Activated CD8-positive, alpha-beta memory T cell treated with anti-CD3 and anti-CD28 coated beads for 36 hours (primary cell): ENCODE data around the gene TSPAN16. TPM values are rescaled to one million over a fixed set of nuclear protein-coding genes. Genes with fewer than 3 reads are reported as not detected.

Experiments used
- CTCF ChIA-PET: fragments of 350-600 bp; sonication (Branson Sonifier 250); formaldehyde crosslinking; loops from one replicate; lab custom pipeline; 2021; ENCODE audit warnings: antibody characterized with exemption; lab: Charles Lee
- POLR2A ChIA-PET: fragments of 350-600 bp; sonication (Branson Sonifier 250); formaldehyde crosslinking; loops from one replicate; lab custom pipeline; 2021; ENCODE audit warnings: antibody characterized with exemption; lab: Charles Lee
- total RNA-seq, 2 experiments: library from RNA; stranded (reverse); gene quantifications; one replicate each; pipeline ENCODE4 v1.2.3, GENCODE V29; 2021

TSPAN16 gene
- total RNA-seq, 2 experiments from 2014 or later: not detected

DNA sequence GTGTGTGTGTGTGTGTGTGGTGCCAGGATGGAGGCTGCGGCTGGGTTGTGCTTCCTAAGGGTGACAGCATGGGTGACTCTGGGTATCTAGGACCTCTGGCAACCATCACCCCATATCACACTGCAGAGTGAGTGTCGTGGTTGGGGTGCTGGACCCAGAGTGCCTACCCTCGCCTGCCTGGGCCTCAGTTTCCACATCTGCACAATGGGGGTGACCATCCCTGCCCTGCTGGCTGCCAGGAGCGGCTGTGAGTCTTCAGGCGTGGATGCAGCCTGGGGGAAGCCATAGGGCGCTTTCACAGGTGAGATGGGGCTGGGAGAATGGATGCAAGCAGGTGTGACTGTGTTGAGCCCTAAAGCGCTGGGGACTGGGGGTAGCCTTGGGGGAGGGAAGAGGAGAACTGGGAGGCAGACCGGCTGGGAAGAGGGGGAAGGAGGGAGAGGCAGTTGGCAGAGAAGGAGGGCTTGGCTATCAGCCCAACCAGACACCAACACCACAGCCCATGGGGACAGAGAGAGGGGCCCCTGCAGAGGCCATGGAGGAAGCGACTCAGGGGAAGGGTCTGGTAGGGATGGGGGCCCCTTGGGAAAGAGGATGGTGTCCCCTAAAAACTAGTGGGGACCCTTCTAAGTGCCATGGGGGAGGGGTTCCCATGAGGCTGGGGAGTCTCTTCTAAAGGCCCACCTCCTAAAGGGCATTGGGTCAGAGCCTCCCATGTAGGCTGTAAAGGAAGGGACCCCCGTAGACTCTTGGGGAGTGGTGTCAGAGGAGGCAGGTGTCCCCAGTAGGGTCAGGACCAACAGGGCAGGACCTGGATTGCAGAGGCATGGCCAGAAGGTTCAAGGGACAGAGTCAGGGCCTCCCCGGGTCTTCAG lies 61.0 kb downstream of the TSPAN16 start:
- ChIA-PET POLR2A (no interaction called here), CTCF (no interaction called here)

DNA sequence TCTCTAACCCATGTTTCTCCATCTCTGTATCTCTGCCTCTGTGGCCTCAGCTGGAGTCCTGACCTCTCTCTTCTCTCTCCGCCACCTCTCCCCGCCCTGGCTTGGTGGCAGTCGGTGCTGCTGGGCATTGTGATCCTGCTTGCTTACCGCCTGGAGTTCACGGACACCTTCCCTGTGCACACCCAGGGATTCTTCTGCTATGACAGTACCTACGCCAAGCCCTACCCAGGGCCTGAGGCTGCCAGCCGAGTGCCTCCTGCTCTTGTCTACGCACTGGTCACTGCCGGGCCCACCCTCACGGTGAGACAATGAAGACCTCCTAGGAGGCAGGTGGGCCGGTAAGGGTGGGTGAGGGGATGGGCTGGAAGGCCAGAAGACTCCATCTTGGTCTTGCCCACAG lies 63.5 kb downstream of the TSPAN16 start:
- POLR2A ChIA-PET: no interaction called here
- CTCF ChIA-PET: no interaction called here

DNA sequence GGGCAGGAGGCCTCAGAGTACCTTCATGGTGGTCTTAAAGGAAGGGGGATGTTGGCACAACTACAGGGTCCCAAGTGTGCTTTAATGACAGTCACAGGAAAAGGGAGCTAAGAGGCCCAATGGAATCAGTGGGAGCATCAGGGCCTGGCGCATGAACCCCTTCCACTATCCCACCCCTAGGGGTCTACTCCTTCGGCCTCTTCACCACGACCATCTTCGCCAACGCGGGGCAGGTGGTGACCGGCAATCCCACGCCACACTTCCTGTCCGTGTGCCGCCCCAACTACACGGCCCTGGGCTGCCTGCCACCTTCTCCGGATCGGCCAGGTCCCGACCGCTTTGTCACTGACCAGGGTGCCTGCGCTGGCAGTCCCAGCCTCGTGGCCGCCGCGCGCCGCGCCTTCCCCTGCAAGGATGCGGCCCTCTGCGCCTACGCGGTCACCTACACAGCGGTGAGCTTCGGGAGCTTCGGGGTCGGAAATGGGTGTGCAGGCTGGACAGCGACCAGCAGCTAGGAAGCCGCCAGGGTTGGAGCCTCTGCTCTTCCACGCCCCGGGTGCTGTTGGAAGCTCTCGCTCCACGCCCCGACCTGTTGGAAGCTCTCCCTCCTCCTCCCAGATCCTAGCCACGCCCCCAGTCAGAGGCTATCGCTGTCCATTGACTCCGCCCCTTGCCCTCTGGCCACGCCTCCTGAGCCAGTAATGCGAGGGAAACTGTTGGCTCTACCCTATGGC lies 65.2 kb downstream of the TSPAN16 start:
- ChIA-PET CTCF (interaction anchor here (1.7 kb wide), 1 partner anchor 73 kb away, joined by 4 read pairs; the partner anchor contains the start of gene ODAD3), POLR2A (no interaction called here)

DNA sequence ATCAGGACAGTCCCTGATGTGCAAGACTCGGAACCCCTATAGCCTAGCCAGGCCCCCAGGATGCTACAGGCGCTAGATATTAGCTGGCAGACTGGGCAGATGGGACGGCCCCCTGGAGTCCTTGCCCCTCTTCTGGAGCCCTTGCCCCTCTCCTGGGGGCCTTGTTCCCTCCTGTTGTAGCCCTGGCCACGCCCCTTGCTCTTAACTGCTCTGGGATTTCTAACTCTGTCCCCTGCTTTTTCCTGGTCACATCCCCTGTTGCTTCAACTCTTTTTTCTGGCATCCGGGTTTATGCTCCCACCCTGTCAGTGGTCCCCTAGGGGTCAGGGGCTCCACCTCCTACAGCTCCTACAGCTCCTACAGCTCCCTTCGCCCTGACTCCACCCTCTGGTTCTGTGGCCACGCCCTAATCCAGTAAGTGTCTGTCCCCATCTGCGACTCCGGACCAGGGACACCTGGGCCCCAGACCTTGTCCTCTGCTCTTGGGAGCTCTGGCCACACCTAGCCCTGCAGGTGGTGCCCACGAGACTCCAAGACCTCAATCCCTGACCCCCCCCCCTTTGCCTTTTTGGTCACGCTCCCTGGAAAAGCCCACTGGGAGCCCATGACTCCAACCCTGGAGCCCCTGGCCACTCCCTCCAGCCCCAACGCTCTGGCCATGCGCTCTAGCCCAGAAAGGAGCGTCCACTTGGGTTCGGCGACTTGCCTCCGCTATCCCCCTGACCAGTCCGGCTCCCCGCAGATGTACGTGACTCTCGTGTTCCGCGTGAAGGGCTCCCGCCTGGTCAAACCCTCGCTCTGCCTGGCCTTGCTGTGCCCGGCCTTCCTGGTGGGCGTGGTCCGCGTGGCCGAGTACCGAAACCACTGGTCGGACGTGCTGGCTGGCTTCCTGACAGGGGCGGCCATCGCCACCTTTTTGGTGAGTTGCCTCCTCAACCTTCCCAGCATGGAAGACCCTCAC lies 66.1 kb downstream of the TSPAN16 start:
- POLR2A ChIA-PET: no interaction called here
- CTCF ChIA-PET: interaction anchor here (1.7 kb wide), 1 partner anchor 72 kb away, joined by 4 read pairs; the partner anchor contains the start of gene ODAD3

DNA sequence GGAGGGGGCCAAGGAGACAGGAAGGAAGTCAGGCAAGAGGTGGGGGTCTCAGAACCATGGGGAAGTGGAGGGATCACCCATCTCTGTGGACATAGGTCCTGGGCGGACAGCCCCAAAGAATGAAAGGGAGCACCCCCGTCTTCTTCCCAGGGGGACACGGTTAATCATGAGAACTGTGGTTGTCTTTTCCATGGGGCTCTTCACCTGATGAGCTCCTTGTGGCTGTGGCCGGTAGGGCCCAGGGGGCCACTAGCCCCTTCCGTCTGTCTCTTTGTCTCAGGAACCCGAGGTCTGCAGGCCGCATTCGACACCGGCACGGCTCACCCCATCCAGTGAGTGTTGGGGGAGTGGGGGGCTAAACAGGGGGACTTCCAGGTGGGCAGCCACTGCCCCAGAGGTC lies 67.9 kb downstream of the TSPAN16 start:
- CTCF ChIA-PET: no interaction called here
- POLR2A ChIA-PET: no interaction called here

DNA sequence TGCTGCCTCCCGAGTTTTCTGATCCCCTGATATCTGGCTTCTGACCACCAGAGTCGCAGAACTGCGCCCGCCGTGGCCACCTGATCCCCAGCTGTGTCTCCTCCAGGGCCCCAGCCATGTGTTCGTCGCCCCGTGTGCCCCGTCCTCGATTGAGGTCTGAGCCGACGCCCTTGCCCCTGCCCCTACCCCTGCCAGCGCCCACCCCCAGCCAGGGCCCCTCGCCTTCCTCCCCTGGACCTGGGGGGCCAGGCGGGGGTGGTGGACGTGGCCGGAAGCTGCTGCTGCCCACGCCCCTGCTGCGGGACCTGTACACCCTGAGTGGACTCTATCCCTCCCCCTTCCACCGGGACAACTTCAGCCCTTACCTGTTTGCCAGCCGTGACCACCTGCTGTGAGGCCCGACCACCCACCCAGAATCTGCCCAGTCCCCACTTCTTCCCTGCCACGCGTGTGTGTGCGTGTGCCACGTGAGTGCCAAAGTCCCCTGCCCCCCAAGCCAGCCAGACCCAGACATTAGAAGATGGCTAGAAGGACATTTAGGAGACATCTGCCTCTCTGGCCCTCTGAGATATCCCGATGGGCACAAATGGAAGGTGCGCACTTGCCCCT lies 68.4 kb downstream of the TSPAN16 start:
- ChIA-PET CTCF (interaction anchor here (0.6 kb wide), 1 partner anchor 31 kb away, joined by 3 read pairs; no protein-coding TSS in a partner anchor), POLR2A (no interaction called here)

DNA sequence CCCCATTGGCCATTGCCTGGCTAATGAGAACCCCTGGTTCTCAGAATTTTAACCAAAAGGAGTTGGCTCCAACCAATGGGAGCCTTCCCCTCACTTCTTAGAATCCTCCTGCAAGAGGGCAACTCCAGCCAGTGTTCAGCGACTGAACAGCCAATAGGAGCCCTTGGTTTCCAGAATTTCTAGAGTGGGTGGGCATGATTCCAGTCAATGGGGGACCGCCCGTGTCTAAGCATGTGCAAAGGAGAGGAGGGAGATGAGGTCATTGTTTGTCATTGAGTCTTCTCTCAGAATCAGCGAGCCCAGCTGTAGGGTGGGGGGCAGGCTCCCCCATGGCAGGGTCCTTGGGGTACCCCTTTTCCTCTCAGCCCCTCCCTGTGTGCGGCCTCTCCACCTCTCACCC lies 69.0 kb downstream of the TSPAN16 start:
- ChIA-PET POLR2A (no interaction called here), CTCF (interaction anchor here (0.6 kb wide), 1 partner anchor 32 kb away, joined by 3 read pairs; no protein-coding TSS in a partner anchor)

Other genes with a start within 250 kb of the TSPAN16 start
- gene LDLR, start 206.7 kb upstream of the TSPAN16 start, total RNA-seq: 10 to 100 TPM; 65.6 to 67.9 TPM
- gene SPC24, start 140.4 kb upstream of the TSPAN16 start, total RNA-seq: 10 to 100 TPM; 37.7 to 37.9 TPM
- gene KANK2, start 98.6 kb upstream of the TSPAN16 start, total RNA-seq: 1 to 10 TPM; 1.5 to 3.2 TPM
- gene ANGPTL8, start 56.5 kb upstream of the TSPAN16 start, total RNA-seq: not detected
- 1 to 10 TPM; 2.2 to 3.0 TPM for gene DOCK6, start 33.6 kb upstream of the TSPAN16 start, total RNA-seq
- 1 to 10 TPM; 5.4 to 5.5 TPM for gene RAB3D, start 43.5 kb downstream of the TSPAN16 start, total RNA-seq
- gene TMEM205, start 50.1 kb downstream of the TSPAN16 start, total RNA-seq: 10 to 100 TPM; 26.0 to 29.3 TPM
- 10 to 100 TPM; 10.9 to 12.1 TPM for gene CCDC159, start 50.4 kb downstream of the TSPAN16 start, total RNA-seq
- 1 to 10 TPM; 1.3 to 1.7 TPM for gene PLPPR2, start 59.3 kb downstream of the TSPAN16 start, total RNA-seq
- 1 to 10 TPM; 1.6 to 2.6 TPM for gene SWSAP1, start 78.5 kb downstream of the TSPAN16 start, total RNA-seq
- 1 to 10 TPM; 4.9 to 5.2 TPM for gene EPOR, start 88.2 kb downstream of the TSPAN16 start, total RNA-seq
- not detected for gene RGL3, start 123.2 kb downstream of the TSPAN16 start, total RNA-seq
- under 1 TPM in 1 of 2 experiments, not detected in 1; 0.19 TPM for gene ODAD3, start 139.0 kb downstream of the TSPAN16 start, total RNA-seq
- gene PRKCSH, start 139.5 kb downstream of the TSPAN16 start, total RNA-seq: 100 to 1,000 TPM; 254 to 256 TPM
- not detected for gene ELAVL3, start 184.9 kb downstream of the TSPAN16 start, total RNA-seq
- 10 to 100 TPM; 13.5 to 16.6 TPM for gene ZNF653, start 209.7 kb downstream of the TSPAN16 start, total RNA-seq
- gene ECSIT, start 233.0 kb downstream of the TSPAN16 start, total RNA-seq: 10 to 100 TPM; 52.4 to 56.4 TPM
- gene CNN1, start 242.7 kb downstream of the TSPAN16 start, total RNA-seq: not detected